HepG2 (cell line): ENCODE measurements around the gene CYSRT1. TPM values are rescaled to one million over a fixed set of nuclear protein-coding genes. Genes with fewer than 3 reads are reported as not detected.
A peak's percentile ranks its signal among the peaks of the same experiment; 100 is the strongest.

Experiments
- BORCS8-MEF2B ChIP-seq: sonication (generic); formaldehyde crosslinking; IDR thresholded peaks from 2 replicates; pipeline ENCODE4 v1.8.0; 2022; ENCODE audit warnings: mild to moderate bottlenecking, missing genetic modification reagents
- BRCA1 ChIP-seq: sonication (generic); formaldehyde crosslinking; IDR thresholded peaks from 2 replicates; pipeline ENCODE4 v1.4.0; 2020; ENCODE audit warnings: missing genetic modification reagents
- CBX1 ChIP-seq: IDR thresholded peaks from one replicate; pipeline ENCODE4 v1.6.1; 2016; ENCODE audit warnings: antibody characterized with exemption, low read depth
- GZF1 ChIP-seq: sonication (generic); formaldehyde crosslinking; IDR thresholded peaks from 2 replicates; pipeline ENCODE4 v1.5.1; 2020; ENCODE audit warnings: mild to moderate bottlenecking, missing genetic modification reagents
- HDAC1 ChIP-seq: sonication (generic); formaldehyde crosslinking; IDR thresholded peaks from 2 replicates; pipeline ENCODE4 v1.5.1; 2020; ENCODE audit warnings: mild to moderate bottlenecking, missing genetic modification reagents
- HNRNPLL ChIP-seq: fragments of 200-400 bp; formaldehyde crosslinking; IDR thresholded peaks from 2 replicates; pipeline ENCODE4 v1.6.1; 2017; ENCODE audit warnings: mild to moderate bottlenecking, low read depth, low read length; ENCODE audit not compliant: poor library complexity, severe bottlenecking
- KDM6A ChIP-seq: IDR thresholded peaks from 2 replicates; pipeline ENCODE4 v1.6.1; 2016; ENCODE audit warnings: low read depth
- KLF16 ChIP-seq, 2 experiments: sonication (generic) in 1 of 2; formaldehyde crosslinking in 1 of 2; IDR thresholded peaks; 2 replicates each; pipeline versions ENCODE4 v1.6.1 to v1.8.0; 2016 to 2023; ENCODE audit warnings: missing genetic modification reagents in 2 of 2, missing compliant biosample characterization in 1 of 2
- MED8 ChIP-seq: sonication (generic); formaldehyde crosslinking; IDR thresholded peaks from 2 replicates; pipeline ENCODE4 v1.8.1; 2023; ENCODE audit warnings: mild to moderate bottlenecking, missing genetic modification reagents; ENCODE audit not compliant: insufficient replicate concordance
- RBM39 ChIP-seq: fragments of 200-400 bp; formaldehyde crosslinking; IDR thresholded peaks from one replicate; pipeline ENCODE4 v1.6.1; 2018; ENCODE audit warnings: antibody characterized with exemption, mild to moderate bottlenecking, low read depth, low read length; ENCODE audit not compliant: poor library complexity, severe bottlenecking
- RFX3 ChIP-seq: IDR thresholded peaks from 2 replicates; pipeline ENCODE4 v1.6.1; 2016; ENCODE audit warnings: missing biosample characterization, missing genetic modification reagents
- RXRA ChIP-seq: sonication (generic); formaldehyde crosslinking; IDR thresholded peaks from 2 replicates; pipeline ENCODE4 v1.5.1; 2020; ENCODE audit warnings: missing genetic modification reagents
- SALL1 ChIP-seq: sonication (generic); formaldehyde crosslinking; IDR thresholded peaks from 2 replicates; pipeline ENCODE4 v1.8.0; 2022; ENCODE audit warnings: mild to moderate bottlenecking, missing genetic modification reagents
- SOX6 ChIP-seq, 2 experiments: fragments of 450-650 bp in 1 of 2; sonication (generic) in 1 of 2; formaldehyde crosslinking in 1 of 2; IDR thresholded peaks; 2 replicates each; pipeline versions ENCODE4 v1.4.0 to v1.6.1; 2017 to 2020; ENCODE audit warnings: antibody characterized with exemption in 1 of 2, mild to moderate bottlenecking in 1 of 2, missing genetic modification reagents in 1 of 2
- XRCC5 ChIP-seq: fragments of 200-400 bp; formaldehyde crosslinking; optimal IDR thresholded peaks from 2 replicates; pipeline ENCODE3; 2017; ENCODE audit warnings: mild to moderate bottlenecking, low read length
- ZBTB20 ChIP-seq: sonication (generic); formaldehyde crosslinking; IDR thresholded peaks from 2 replicates; pipeline ENCODE4 v1.8.1; 2023; ENCODE audit warnings: missing genetic modification reagents, low read depth, mild to moderate bottlenecking, borderline replicate concordance
- ZFP62 ChIP-seq: sonication (generic); formaldehyde crosslinking; IDR thresholded peaks from 2 replicates; pipeline ENCODE4 v1.4.0; 2020; ENCODE audit warnings: missing genetic modification reagents
- ZMYM4 ChIP-seq: sonication (generic); formaldehyde crosslinking; IDR thresholded peaks from 2 replicates; pipeline ENCODE4 v1.8.1; 2023; ENCODE audit warnings: mild to moderate bottlenecking, missing genetic modification reagents
- ZNF101 ChIP-seq: sonication (generic); formaldehyde crosslinking; IDR thresholded peaks from 2 replicates; pipeline ENCODE4 v1.4.0; 2020; ENCODE audit warnings: mild to moderate bottlenecking, low read depth, missing genetic modification reagents, borderline replicate concordance
- ZNF235 ChIP-seq: sonication (generic); formaldehyde crosslinking; IDR thresholded peaks from 2 replicates; pipeline ENCODE4 v1.8.1; 2023; ENCODE audit warnings: mild to moderate bottlenecking, missing genetic modification reagents, borderline replicate concordance
- ZNF274 ChIP-seq: sonication (generic); formaldehyde crosslinking; IDR thresholded peaks from 2 replicates; pipeline ENCODE4 v1.5.1; 2020; ENCODE audit warnings: mild to moderate bottlenecking, missing genetic modification reagents
- ZNF546 ChIP-seq: sonication (generic); formaldehyde crosslinking; conservative IDR thresholded peaks from 2 replicates; pipeline ENCODE4 v1.8.1; 2023; ENCODE audit warnings: mild to moderate bottlenecking, missing genetic modification reagents
- ZNF552 ChIP-seq: sonication (generic); formaldehyde crosslinking; IDR thresholded peaks from 2 replicates; pipeline ENCODE4 v1.9.0; 2022; ENCODE audit warnings: missing genetic modification reagents, mild to moderate bottlenecking, borderline replicate concordance
- polyA plus RNA-seq, 8 experiments: library from polyadenylated mRNA; depleted of rRNA in 3 of 8; stranded (reverse) in 7 of 8; unstranded in 1 of 8; fragments of >200 nt; fragmentation: Illumina TruSeq in 4 of 8; extraction: Trizol in 4 of 8; gene quantifications; 2 replicates each; pipeline versions ENCODE4 v1.2.1 to v1.2.3, GENCODE V29; 2011 to 2016; ENCODE audit warnings: low read depth in 4 of 8, missing spikeins in 1 of 8, mixed read lengths in 1 of 8; ENCODE audit not compliant: insufficient read depth in 1 of 8
- total RNA-seq, 5 experiments: library from RNA; depleted of rRNA; stranded (reverse); fragments of >200 nt; fragmentation: Illumina TruSeq; extraction: Trizol; gene quantifications; 2 replicates each; pipeline ENCODE4 v1.2.3, GENCODE V29; 2016; ENCODE audit warnings: low read depth in 1 of 5
- TF ChIP-seq, protein P1 (sequence below): sonication (generic); formaldehyde crosslinking; IDR thresholded peaks from 2 replicates; pipeline ENCODE4 v1.4.0; 2020; ENCODE audit warnings: mild to moderate bottlenecking, low read depth, missing genetic modification reagents
- TF ChIP-seq, protein P2 (sequence below): IDR thresholded peaks from 2 replicates; pipeline ENCODE4 v1.6.1; 2016; ENCODE audit warnings: missing biosample characterization, missing genetic modification reagents, low read depth
- TF ChIP-seq, protein P3 (sequence below): sonication (generic); formaldehyde crosslinking; IDR thresholded peaks from 2 replicates; pipeline ENCODE4 v1.5.1; 2020; ENCODE audit warnings: missing genetic modification reagents, mild to moderate bottlenecking, borderline replicate concordance

CYSRT1 gene
- total and polyA plus RNA-seq, 2 of the 13 experiments (the other 11 are each of a cell fraction or from before 2014, with no cell fraction given), result 1.5 to 2.1 TPM

DNA sequence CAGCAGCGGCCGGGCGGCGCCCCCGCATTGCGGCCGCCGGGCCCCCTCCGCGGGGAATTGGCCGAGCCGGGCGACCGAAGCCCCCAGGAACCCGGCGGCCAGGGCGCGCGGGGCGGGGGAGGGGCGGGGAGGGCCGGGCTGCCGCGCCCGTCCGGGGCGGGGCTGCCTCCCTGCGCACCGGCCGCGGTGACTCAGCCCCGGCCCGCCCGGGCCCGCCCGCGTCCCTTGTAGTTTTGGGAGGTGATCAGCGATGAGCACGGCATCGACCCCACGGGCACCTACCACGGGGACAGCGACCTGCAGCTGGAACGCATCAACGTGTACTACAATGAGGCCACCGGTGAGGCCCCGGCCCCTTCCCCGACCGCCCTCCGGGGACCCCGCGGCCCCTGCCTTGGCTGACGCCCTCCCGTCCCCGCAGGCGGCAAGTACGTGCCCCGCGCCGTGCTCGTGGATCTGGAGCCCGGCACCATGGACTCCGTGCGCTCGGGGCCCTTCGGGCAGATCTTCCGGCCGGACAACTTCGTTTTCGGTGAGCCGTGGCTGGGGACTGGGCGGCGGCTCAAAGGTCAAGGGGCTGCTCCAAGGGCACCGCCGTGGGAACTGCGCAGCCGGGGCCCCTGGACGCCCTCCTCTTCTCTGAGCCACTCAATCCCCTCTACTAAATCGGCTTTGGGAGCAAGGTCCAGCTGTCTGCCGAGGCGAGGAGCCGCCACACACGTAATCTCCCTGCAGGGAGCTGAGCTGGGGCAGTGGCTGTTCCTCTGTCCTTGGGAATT lies 16.7 kb downstream of the CYSRT1 start (continued):
- TF ChIP-seq RFX3 (CRISPR knock-in tag) (no peak), ZBTB20 (CRISPR knock-in tag) (peak; percentile 62; the same call in 1 of the 2 replicates), SOX6 (IDR thresholded peaks at IDR 0.05) (no peak), SOX6 (CRISPR knock-in tag; IDR thresholded peaks at IDR 0.05) (peak; percentile 58), HNRNPLL (peak; percentile 61), ZFP62 (CRISPR knock-in tag) (no peak), ZNF546 (CRISPR knock-in tag) (0 out of 2 replicates have a peak, but pooled peaks have one; percentile 30), ZNF101 (CRISPR knock-in tag) (no peak), HDAC1 (CRISPR knock-in tag) (peak; percentile 66), KDM6A (CRISPR knock-in tag) (0 out of 2 replicates have a peak, but pooled peaks have one; percentile 28), BRCA1 (no peak), SALL1 (CRISPR knock-in tag) (peak; percentile 55), KLF16 (CRISPR knock-in tag; IDR thresholded peaks at IDR 0.05) (peak in 1 of 2 experiments; percentile 71; a peak in 2 of 4 replicates), ZNF274 (CRISPR knock-in tag) (peak; percentile 84), CBX1 (no peak), XRCC5 (peak; percentile 43), ZNF235 (CRISPR knock-in tag) (0 out of 2 replicates have a peak, but pooled peaks have one; percentile 49), MED8 (CRISPR knock-in tag) (peak; percentile 23), RXRA (CRISPR knock-in tag) (peak; percentile 56), ZNF552 (peak; percentile 40; the same call in 1 of the 2 replicates), ZMYM4 (no peak), BORCS8-MEF2B (CRISPR knock-in tag) (peak; percentile 37; the same call in 1 of the 2 replicates), GZF1 (0 out of 2 replicates have a peak, but pooled peaks have one; percentile 26), RBM39 (no peak)
- TF ChIP-seq, protein P1, sequence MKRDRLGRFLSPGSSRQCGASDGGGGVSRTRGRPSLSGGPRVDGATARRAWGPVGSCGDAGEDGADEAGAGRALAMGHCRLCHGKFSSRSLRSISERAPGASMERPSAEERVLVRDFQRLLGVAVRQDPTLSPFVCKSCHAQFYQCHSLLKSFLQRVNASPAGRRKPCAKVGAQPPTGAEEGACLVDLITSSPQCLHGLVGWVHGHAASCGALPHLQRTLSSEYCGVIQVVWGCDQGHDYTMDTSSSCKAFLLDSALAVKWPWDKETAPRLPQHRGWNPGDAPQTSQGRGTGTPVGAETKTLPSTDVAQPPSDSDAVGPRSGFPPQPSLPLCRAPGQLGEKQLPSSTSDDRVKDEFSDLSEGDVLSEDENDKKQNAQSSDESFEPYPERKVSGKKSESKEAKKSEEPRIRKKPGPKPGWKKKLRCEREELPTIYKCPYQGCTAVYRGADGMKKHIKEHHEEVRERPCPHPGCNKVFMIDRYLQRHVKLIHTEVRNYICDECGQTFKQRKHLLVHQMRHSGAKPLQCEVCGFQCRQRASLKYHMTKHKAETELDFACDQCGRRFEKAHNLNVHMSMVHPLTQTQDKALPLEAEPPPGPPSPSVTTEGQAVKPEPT (CRISPR knock-in tag), result 0 out of 2 replicates have a peak, but pooled peaks have one; percentile 23
- TF ChIP-seq, protein P2, sequence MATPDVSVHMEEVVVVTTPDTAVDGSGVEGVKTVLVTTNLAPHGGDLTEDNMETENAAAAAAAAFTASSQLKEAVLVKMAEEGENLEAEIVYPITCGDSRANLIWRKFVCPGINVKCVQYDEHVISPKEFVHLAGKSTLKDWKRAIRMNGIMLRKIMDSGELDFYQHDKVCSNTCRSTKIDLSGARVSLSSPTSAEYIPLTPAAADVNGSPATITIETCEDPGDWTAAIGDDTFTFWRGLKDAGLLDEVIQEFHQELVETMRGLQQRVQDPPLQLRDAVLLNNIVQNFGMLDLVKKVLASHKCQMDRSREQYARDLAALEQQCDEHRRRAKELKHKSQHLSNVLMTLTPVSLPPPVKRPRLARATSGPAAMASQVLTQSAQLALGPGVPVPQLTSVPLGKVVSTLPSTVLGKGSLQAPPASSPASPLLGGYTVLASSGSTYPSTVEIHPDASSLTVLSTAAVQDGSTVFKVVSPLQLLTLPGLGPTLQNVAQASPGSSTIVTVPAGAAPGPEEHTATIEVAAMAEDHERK, result no peak
- TF ChIP-seq, protein P3, sequence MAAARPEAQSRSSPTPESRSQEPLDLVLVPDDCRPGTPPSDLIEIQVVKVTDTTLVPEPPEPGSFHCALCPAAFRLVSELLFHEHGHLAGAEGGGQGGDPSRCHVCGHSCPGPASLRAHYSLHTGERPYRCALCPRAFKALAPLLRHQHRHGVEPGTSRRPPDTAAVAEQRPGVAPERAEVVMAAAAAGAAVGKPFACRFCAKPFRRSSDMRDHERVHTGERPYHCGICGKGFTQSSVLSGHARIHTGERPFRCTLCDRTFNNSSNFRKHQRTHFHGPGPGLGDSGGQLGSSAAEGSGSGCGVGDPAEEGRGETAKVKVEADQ (CRISPR knock-in tag), result peak; percentile 34; the same call in 1 of the 2 replicates
